Measurements from ENCODE around the gene GALNT18. TPM values are rescaled to one million over a fixed set of nuclear protein-coding genes. Genes with fewer than 3 reads are reported as not detected.

Gene GALNT18
- total and polyA plus RNA-seq, 9 donors: 3.0 to 13.2 (median 7.7) TPM

DNA sequence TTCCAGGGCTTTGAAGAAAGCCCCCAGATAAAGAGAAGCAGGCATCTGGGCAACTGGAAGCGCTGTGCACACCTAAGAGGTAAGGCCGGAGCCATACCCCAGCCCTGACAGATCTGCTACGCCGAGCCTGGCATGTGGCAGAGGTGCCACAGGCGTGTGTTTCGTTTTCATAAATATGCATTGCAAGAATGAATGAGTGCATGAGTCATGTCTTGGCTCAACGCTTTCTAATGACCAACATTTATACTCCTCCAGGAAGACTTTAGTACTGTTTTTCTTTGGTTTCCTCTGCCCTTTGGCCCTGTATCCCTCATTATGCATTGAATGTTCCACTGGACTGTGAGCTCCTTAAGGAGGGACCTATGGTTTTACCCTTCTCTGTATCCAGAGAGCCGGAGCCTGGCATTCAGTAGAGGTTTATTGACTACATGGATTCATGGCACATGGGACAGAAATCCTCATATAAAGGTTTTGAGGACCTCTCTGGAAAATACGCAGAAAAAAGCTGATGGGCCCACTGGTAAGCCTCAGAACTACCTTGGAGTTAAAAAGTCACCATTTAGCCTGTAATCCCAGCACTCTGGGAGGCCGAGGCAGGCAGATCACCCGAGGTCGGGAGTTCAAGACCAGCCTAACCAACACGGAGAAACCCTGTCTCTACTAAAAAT, 229.9 kb downstream of the GALNT18 start:
- DNase-seq: no peak

GRCh38 chr11:11391169-11391568, 230.6 kb downstream of the GALNT18 start:
- Histone ChIP-seq H3K27ac (no peak overlapping the region), H3K4me1 (ENCODE audit: insufficient read depth) (peaks cover 2% of the 10 kb centered on the region), H3K9me3 (no peaks in the 10 kb centered on the region), H3K36me3 (no peaks in the 10 kb centered on the region), H3K4me3 (no peak overlapping the region), H3K27me3 (no peaks in the 10 kb centered on the region)
- intact Hi-C loops (cut with DNase I): no loop called here
- TF ChIP-seq, protein P1, sequence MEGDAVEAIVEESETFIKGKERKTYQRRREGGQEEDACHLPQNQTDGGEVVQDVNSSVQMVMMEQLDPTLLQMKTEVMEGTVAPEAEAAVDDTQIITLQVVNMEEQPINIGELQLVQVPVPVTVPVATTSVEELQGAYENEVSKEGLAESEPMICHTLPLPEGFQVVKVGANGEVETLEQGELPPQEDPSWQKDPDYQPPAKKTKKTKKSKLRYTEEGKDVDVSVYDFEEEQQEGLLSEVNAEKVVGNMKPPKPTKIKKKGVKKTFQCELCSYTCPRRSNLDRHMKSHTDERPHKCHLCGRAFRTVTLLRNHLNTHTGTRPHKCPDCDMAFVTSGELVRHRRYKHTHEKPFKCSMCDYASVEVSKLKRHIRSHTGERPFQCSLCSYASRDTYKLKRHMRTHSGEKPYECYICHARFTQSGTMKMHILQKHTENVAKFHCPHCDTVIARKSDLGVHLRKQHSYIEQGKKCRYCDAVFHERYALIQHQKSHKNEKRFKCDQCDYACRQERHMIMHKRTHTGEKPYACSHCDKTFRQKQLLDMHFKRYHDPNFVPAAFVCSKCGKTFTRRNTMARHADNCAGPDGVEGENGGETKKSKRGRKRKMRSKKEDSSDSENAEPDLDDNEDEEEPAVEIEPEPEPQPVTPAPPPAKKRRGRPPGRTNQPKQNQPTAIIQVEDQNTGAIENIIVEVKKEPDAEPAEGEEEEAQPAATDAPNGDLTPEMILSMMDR (IDR thresholded peaks at IDR 0.05): no peak
- TF ChIP-seq POLR2A (IDR thresholded peaks at IDR 0.05) (no peak), EP300 (IDR thresholded peaks at IDR 0.05) (no peak)
- no peak for DNase-seq

More for the DNA sequence above, 229.9 kb downstream of the GALNT18 start:
- TF ChIP-seq, protein P1 (IDR thresholded peaks at IDR 0.05): no peak
- TF ChIP-seq EP300 (IDR thresholded peaks at IDR 0.05) (no peak), POLR2A (IDR thresholded peaks at IDR 0.05) (no peak)
- Histone ChIP-seq H3K4me3 (no peak overlapping the region), H3K27ac (no peak overlapping the region), H3K27me3 (no peaks in the 10 kb centered on the region), H3K9me3 (no peaks in the 10 kb centered on the region), H3K36me3 (no peaks in the 10 kb centered on the region), H3K4me1 (ENCODE audit: insufficient read depth) (peaks cover 2% of the 10 kb centered on the region)
- WGBS, 3 donors: 58 to 63% (median 59%) methylated on average over 13 of the region's 13 CpGs
- intact Hi-C loops (cut with DNase I): no loop called here

- Histone ChIP-seq H3K4me3 (no peak overlapping the region), H3K27me3 (no peaks in the 10 kb centered on the region), H3K4me1 (ENCODE audit: insufficient read depth) (peaks cover 2% of the 10 kb centered on the region), H3K27ac (no peak overlapping the region), H3K36me3 (no peaks in the 10 kb centered on the region), H3K9me3 (no peaks in the 10 kb centered on the region)
- DNase-seq: no peak
- intact Hi-C loops (cut with DNase I): no loop called here
- TF ChIP-seq, protein P1 (IDR thresholded peaks at IDR 0.05): no peak
- TF ChIP-seq EP300 (IDR thresholded peaks at IDR 0.05): no peak
- no peak for TF ChIP-seq POLR2A (IDR thresholded peaks at IDR 0.05)
- WGBS, 3 donors: 95 to 99% (median 98%) methylated on average over 5 of the region's 5 CpGs
These were observed 231.6 kb downstream of the GALNT18 start for GRCh38 chr11:11390068-11390771.

- no peak for DNase-seq
- H3K4me3 ChIP-seq: no peak overlapping the region
- no peak for TF ChIP-seq POLR2A (IDR thresholded peaks at IDR 0.05)
- TF ChIP-seq EP300 (IDR thresholded peaks at IDR 0.05): no peak
- TF ChIP-seq, protein P1 (IDR thresholded peaks at IDR 0.05): no peak
- intact Hi-C loops (cut with DNase I): no loop called here
- peaks cover 2% of the 10 kb centered on the region for H3K4me1 ChIP-seq (ENCODE audit: insufficient read depth)
- WGBS, 3 donors: 69 to 75% (median 69%) methylated on average over 4 of the region's 4 CpGs
- no peaks in the 10 kb centered on the region for H3K36me3 ChIP-seq
- no peaks in the 10 kb centered on the region for H3K9me3 ChIP-seq
- no peaks in the 10 kb centered on the region for H3K27me3 ChIP-seq
- no peak overlapping the region for H3K27ac ChIP-seq
These were observed 232.6 kb downstream of the GALNT18 start for GRCh38 chr11:11389238-11389637.

Data from ovary (tissue), 9 donors.